GM12874 (cell line): ENCODE measurements around the gene AR.

Source experiments
- TF ChIP-seq, protein P1 (sequence below): IDR thresholded peaks from 2 replicates; pipeline ENCODE4 v1.5.1; 2011; ENCODE audit warnings: low read depth, mild to moderate bottlenecking, control low read depth, low read length, moderate library complexity; ENCODE audit not compliant: insufficient read depth

The AR gene

DNA sequence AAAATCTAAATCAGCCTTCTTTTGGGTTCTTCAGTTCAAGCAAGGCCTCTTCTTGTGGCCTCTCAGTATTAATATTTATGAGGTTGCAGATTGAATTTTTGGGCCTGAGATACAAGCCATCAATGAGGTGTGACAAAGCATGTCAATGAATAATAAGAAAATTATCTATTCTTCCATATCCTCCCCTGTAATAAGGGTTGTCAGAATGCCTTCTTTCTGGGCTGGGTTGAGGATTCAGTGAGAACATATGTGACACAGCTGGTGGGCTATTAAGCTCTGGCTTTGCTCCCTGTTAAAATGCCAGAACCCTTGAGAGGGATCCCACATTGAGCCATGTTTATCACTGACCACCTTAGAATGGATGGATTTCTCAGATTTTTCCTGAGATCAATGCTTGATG is 187.2 kb downstream of the AR start:
- TF ChIP-seq, protein P1, sequence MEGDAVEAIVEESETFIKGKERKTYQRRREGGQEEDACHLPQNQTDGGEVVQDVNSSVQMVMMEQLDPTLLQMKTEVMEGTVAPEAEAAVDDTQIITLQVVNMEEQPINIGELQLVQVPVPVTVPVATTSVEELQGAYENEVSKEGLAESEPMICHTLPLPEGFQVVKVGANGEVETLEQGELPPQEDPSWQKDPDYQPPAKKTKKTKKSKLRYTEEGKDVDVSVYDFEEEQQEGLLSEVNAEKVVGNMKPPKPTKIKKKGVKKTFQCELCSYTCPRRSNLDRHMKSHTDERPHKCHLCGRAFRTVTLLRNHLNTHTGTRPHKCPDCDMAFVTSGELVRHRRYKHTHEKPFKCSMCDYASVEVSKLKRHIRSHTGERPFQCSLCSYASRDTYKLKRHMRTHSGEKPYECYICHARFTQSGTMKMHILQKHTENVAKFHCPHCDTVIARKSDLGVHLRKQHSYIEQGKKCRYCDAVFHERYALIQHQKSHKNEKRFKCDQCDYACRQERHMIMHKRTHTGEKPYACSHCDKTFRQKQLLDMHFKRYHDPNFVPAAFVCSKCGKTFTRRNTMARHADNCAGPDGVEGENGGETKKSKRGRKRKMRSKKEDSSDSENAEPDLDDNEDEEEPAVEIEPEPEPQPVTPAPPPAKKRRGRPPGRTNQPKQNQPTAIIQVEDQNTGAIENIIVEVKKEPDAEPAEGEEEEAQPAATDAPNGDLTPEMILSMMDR: no peak

DNA sequence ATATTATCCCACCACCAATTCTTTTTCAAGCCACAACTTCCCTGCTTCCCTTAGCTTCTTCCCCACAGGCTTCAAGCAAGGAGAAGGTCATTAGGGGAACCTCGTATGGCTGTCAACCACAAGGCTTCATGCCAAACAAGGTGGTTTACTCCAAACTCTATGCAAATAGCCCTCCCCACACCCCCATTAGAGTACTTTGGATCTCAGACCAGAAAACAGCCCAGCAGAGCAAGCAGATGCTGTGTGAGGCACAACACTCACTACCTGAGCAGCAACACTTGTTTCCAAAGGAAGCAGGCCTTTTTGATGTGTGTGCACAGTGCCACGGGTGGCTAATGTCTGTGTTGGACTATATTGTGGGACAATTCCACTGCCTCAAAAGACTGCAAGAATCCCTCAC is 189.0 kb downstream of the AR start:
- TF ChIP-seq, protein P1: no peak

DNA sequence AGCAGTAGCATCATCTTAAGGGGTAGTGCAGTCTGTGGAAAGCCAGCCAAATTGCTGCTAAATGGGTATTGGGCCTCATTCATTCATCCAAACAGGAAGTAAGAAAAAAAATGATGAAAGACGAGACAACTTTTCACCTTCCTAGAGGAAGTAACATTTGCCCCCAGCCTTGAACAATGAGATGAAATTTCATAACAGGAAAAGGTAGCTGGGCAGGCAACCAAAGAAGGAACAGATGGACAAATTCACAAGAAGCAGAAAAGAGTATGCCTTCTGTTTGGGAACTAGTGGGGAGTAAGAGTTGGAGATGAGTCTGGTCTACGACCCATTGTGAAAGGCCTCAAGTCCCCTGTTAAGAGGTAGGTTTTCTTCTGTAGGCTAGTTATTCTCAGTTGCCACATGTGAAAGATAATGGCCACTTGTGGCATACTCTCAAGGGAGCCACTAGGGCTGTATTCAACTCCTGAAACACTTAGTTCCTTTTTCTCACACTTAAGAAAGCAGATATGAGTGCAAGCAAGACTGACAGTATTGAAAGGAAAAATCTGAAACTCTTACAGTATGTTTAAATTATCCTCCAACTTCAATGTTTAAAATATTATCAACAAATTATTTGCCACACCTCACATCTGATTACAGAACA is 190.4 kb downstream of the AR start:
- TF ChIP-seq, protein P1: no peak

DNA sequence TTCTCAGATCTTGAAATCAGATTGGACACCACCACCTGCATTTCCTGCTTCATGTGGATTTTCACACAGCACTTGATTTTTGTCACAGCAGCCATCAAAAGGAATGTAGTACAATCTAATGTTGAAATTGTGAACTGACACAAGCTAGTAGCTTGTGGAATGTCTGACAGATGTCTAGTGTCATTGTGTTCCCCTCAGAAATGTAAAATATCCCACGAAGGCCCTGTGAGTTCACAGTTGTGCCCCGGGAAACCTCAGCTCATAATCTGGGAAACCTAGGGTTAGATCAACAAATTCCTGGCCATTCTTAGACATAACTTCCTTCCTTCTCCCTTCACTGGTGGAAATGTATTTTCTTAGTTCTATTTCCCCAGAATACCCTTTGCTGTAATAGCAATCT is 205.7 kb downstream of the AR start:
- TF ChIP-seq, protein P1: no peak

DNA sequence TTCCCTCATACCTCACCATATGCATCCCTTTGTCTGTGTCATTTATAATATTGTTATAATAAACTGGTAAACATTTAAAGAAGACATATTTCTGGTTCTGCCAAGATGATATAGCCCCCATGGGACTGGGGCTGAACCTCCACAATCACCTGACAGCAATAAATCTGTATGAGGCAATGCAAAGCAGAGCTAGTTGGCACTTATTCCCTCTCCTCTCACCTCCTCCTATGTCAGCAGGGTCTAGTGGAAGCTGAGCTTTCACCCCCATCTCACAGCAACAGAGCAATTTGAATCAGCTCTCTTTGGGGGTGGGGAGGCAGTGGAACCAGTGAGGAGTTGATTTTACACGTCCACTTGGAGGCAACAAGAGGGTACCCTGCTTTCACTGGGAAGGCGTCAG is 206.9 kb downstream of the AR start:
- TF ChIP-seq, protein P1: no peak

DNA sequence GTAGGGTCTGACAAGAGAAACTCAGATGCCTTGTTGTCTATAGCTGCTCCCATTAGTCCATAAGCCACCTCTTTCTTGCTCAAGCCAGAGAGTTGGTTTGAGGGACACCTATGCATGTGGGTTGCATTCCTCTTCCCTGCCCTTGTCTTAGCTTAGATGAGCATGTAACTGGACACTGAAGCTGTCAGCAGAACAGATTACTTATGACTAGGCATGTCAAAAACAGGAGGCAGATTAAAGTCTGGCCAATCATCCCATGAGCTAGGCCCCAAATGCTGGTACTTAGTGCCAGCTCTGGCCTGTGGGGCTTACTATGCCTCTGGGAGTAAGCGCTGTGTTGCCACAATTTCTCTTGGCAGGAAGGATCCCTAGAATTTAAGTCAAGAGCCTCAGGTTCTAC is 215.2 kb downstream of the AR start:
- TF ChIP-seq, protein P1: no peak

DNA sequence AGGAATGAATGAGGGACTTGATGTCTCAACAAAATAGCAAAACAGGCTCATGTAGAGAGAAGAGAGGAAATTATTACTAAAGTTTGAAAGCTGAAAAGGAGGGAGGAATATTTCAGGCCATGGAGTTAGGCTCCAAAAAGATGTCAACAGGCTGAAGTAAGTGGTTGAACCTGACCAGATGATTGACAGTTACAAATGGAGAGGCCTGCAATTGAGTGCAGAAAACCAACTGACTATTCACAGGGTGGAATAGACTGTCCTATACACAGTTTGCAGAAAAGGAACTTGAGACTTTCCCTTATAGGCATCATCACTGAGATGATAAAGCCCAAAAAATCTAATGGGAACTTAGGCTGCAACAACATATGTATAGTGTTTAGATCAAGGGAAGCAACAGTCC is 233.3 kb downstream of the AR start:
- TF ChIP-seq, protein P1: no peak
